HepG2 (cell line): ENCODE data around the gene PCED1B. TPM values are rescaled to one million over a fixed set of nuclear protein-coding genes. Genes with fewer than 3 reads are reported as not detected.

Experiments
- AKAP8 ChIP-seq: sonication (generic); formaldehyde crosslinking; IDR thresholded peaks from 2 replicates; pipeline ENCODE4 v1.5.1; 2020; ENCODE audit warnings: mild to moderate bottlenecking, missing genetic modification reagents
- ARNT2 ChIP-seq: sonication (generic); formaldehyde crosslinking; IDR thresholded peaks from 2 replicates; pipeline ENCODE4 v1.8.0; 2022; ENCODE audit warnings: mild to moderate bottlenecking, low read depth, missing genetic modification reagents, moderate library complexity
- CCDC6 ChIP-seq: sonication (generic); formaldehyde crosslinking; IDR thresholded peaks from 2 replicates; pipeline ENCODE4 v1.8.1; 2022; ENCODE audit warnings: mild to moderate bottlenecking, missing genetic modification reagents, moderate library complexity
- DMAP1 ChIP-seq: IDR thresholded peaks from 2 replicates; pipeline ENCODE4 v1.6.1; 2016
- GABPB1 ChIP-seq: IDR thresholded peaks from 2 replicates; pipeline ENCODE4 v1.6.1; 2016; ENCODE audit warnings: mild to moderate bottlenecking, missing genetic modification reagents, moderate library complexity, missing compliant biosample characterization
- GTF2F1 ChIP-seq: fragments of 150-350 bp; IDR thresholded peaks from 2 replicates; pipeline ENCODE4 v1.6.1; 2014; ENCODE audit warnings: low read length
- KAT8 ChIP-seq: IDR thresholded peaks from 2 replicates; pipeline ENCODE4 v1.6.1; 2016; ENCODE audit warnings: missing genetic modification reagents, missing compliant biosample characterization
- MTA3 ChIP-seq: sonication (generic); formaldehyde crosslinking; IDR thresholded peaks from 2 replicates; pipeline ENCODE4 v1.4.0; 2020; ENCODE audit warnings: missing genetic modification reagents
- NFRKB ChIP-seq: fragments of 450-650 bp; IDR thresholded peaks from 2 replicates; pipeline ENCODE4 v1.6.1; 2017
- SIX1 ChIP-seq: sonication (generic); formaldehyde crosslinking; IDR thresholded peaks from 2 replicates; pipeline ENCODE4 v1.4.0; 2020; ENCODE audit warnings: missing genetic modification reagents, borderline replicate concordance
- TSC22D2 ChIP-seq: sonication (generic); formaldehyde crosslinking; IDR thresholded peaks from 2 replicates; pipeline ENCODE4 v1.5.1; 2020; ENCODE audit warnings: missing genetic modification reagents, mild to moderate bottlenecking, borderline replicate concordance
- ZBTB7B ChIP-seq: sonication (generic); formaldehyde crosslinking; IDR thresholded peaks from 2 replicates; pipeline ENCODE4 v1.4.0; 2020; ENCODE audit warnings: missing genetic modification reagents
- ZNF326 ChIP-seq: sonication (generic); formaldehyde crosslinking; IDR thresholded peaks from 2 replicates; pipeline ENCODE4 v1.4.0; 2020; ENCODE audit warnings: missing genetic modification reagents, borderline replicate concordance
- ZNF468 ChIP-seq: sonication (generic); formaldehyde crosslinking; IDR thresholded peaks from 2 replicates; pipeline ENCODE4 v1.8.0; 2022; ENCODE audit warnings: mild to moderate bottlenecking, moderate library complexity, missing genetic modification reagents
- ZNF615 ChIP-seq: sonication (generic); formaldehyde crosslinking; IDR thresholded peaks from 2 replicates; pipeline ENCODE4 v1.5.0; 2020; ENCODE audit warnings: mild to moderate bottlenecking, missing genetic modification reagents, borderline replicate concordance
- polyA plus RNA-seq, 8 experiments: library from polyadenylated mRNA; depleted of rRNA in 3 of 8; stranded (reverse) in 7 of 8; unstranded in 1 of 8; fragments of >200 nt; fragmentation: Illumina TruSeq in 4 of 8; extraction: Trizol in 4 of 8; gene quantifications; 2 replicates each; pipeline versions ENCODE4 v1.2.1 to v1.2.3, GENCODE V29; 2011 to 2016; ENCODE audit warnings: low read depth in 4 of 8, missing spikeins in 1 of 8, mixed read lengths in 1 of 8; ENCODE audit not compliant: insufficient read depth in 1 of 8
- total RNA-seq, 5 experiments: library from RNA; depleted of rRNA; stranded (reverse); fragments of >200 nt; fragmentation: Illumina TruSeq; extraction: Trizol; gene quantifications; 2 replicates each; pipeline ENCODE4 v1.2.3, GENCODE V29; 2016; ENCODE audit warnings: low read depth in 1 of 5
- TF ChIP-seq, protein P1 (sequence below): sonication (generic); formaldehyde crosslinking; IDR thresholded peaks from 2 replicates; pipeline ENCODE4; 2020; ENCODE audit warnings: missing genetic modification reagents, mild to moderate bottlenecking, borderline replicate concordance
- TF ChIP-seq, protein P2 (sequence below): sonication (generic); formaldehyde crosslinking; IDR thresholded peaks from 2 replicates; pipeline ENCODE4 v1.5.1; 2020; ENCODE audit warnings: missing genetic modification reagents, mild to moderate bottlenecking, borderline replicate concordance
- TF ChIP-seq, protein P3 (sequence below): sonication (generic); formaldehyde crosslinking; IDR thresholded peaks from 2 replicates; pipeline ENCODE4 v1.5.0; 2020; ENCODE audit warnings: missing genetic modification reagents, mild to moderate bottlenecking, borderline replicate concordance
- TF ChIP-seq, protein P4 (sequence below): sonication (generic); formaldehyde crosslinking; IDR thresholded peaks from 2 replicates; pipeline ENCODE4 v1.5.1; 2020; ENCODE audit warnings: mild to moderate bottlenecking, missing genetic modification reagents, borderline replicate concordance

The PCED1B gene
- total and polyA plus RNA-seq, 2 of the 13 experiments (the other 11 are each of a cell fraction or from before 2014, with no cell fraction given), result 0.11 to 0.37 TPM

DNA sequence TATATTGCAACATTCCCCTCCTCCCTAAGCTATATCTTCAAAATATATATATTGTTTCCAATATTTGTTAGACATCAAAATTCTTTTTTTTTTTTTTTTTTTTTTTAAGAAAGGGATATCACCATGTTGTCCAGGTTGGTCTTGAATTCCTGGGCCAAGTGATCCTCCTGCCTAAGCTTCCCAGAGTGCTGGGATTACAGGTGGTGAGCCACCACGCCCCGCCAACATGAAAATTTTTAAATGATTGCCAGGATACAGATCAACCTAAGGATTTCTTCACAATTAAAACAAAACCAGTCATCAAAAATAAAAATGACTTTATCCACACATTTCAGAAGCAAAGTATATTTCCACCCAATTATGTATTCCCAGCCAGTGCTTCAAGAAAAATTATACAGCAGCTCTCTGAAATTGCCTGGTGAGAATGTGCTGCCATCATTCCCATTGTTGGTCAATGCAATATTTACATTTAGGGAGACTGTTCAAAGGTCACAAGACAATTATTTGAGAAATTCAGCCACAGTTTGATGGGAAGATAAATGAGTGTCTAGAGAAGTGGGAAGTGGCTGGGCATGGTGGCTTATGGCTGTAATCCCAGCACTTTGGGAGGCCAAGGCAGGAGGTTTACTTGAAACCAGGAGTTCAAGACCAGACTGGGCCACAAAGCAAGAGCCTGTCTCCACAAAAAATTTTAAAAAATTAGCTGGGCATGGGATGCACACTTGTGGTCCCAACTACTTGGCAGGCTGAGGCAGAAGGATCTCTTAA is 142.0 kb downstream of the PCED1B start (continued):
- TF ChIP-seq GABPB1 (no peak), GTF2F1 (no peak), TSC22D2 (no peak), MTA3 (CRISPR knock-in tag) (no peak), ZNF468 (CRISPR knock-in tag) (no peak), ZNF615 (no peak), SIX1 (peak; percentile 48; the same call in 1 of the 2 replicates), KAT8 (peak; percentile 55), ZNF326 (CRISPR knock-in tag) (no peak), NFRKB (no peak), DMAP1 (CRISPR knock-in tag) (no peak), CCDC6 (no peak), ARNT2 (CRISPR knock-in tag) (no peak), ZBTB7B (CRISPR knock-in tag) (no peak), AKAP8 (CRISPR knock-in tag) (no peak)
- TF ChIP-seq, protein P1, sequence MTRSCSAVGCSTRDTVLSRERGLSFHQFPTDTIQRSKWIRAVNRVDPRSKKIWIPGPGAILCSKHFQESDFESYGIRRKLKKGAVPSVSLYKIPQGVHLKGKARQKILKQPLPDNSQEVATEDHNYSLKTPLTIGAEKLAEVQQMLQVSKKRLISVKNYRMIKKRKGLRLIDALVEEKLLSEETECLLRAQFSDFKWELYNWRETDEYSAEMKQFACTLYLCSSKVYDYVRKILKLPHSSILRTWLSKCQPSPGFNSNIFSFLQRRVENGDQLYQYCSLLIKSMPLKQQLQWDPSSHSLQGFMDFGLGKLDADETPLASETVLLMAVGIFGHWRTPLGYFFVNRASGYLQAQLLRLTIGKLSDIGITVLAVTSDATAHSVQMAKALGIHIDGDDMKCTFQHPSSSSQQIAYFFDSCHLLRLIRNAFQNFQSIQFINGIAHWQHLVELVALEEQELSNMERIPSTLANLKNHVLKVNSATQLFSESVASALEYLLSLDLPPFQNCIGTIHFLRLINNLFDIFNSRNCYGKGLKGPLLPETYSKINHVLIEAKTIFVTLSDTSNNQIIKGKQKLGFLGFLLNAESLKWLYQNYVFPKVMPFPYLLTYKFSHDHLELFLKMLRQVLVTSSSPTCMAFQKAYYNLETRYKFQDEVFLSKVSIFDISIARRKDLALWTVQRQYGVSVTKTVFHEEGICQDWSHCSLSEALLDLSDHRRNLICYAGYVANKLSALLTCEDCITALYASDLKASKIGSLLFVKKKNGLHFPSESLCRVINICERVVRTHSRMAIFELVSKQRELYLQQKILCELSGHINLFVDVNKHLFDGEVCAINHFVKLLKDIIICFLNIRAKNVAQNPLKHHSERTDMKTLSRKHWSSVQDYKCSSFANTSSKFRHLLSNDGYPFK, result no peak
- TF ChIP-seq, protein P2, sequence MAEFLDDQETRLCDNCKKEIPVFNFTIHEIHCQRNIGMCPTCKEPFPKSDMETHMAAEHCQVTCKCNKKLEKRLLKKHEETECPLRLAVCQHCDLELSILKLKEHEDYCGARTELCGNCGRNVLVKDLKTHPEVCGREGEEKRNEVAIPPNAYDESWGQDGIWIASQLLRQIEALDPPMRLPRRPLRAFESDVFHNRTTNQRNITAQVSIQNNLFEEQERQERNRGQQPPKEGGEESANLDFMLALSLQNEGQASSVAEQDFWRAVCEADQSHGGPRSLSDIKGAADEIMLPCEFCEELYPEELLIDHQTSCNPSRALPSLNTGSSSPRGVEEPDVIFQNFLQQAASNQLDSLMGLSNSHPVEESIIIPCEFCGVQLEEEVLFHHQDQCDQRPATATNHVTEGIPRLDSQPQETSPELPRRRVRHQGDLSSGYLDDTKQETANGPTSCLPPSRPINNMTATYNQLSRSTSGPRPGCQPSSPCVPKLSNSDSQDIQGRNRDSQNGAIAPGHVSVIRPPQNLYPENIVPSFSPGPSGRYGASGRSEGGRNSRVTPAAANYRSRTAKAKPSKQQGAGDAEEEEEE (CRISPR knock-in tag), result no peak
- TF ChIP-seq, protein P3, sequence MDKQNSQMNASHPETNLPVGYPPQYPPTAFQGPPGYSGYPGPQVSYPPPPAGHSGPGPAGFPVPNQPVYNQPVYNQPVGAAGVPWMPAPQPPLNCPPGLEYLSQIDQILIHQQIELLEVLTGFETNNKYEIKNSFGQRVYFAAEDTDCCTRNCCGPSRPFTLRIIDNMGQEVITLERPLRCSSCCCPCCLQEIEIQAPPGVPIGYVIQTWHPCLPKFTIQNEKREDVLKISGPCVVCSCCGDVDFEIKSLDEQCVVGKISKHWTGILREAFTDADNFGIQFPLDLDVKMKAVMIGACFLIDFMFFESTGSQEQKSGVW, result no peak
- TF ChIP-seq, protein P4, sequence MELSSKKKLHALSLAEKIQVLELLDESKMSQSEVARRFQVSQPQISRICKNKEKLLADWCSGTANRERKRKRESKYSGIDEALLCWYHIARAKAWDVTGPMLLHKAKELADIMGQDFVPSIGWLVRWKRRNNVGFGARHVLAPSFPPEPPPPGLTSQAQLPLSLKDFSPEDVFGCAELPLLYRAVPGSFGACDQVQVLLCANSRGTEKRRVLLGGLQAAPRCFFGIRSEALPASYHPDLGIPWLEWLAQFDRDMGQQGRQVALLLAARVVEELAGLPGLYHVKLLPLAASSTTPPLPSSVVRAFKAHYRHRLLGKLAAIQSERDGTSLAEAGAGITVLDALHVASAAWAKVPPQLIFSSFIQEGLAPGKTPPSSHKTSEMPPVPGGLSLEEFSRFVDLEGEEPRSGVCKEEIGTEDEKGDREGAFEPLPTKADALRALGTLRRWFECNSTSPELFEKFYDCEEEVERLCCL, result no peak
